SIG-M5 treated with dmso at 0.1 percent for 504 hours (cell line): Measurements from ENCODE around the gene BABAM1.
"Not testable (repeated sequence)": the region's sequence is repeated elsewhere in the genome, so short reads cannot be mapped to it uniquely, and the experiment has no call there.

Experiments used
- DNase-seq: peaks from one replicate; lab custom pipeline; 2025; ENCODE audit not compliant: unreplicated experiment; lab: John Stamatoyannopoulos, UW

BABAM1 gene

DNA sequence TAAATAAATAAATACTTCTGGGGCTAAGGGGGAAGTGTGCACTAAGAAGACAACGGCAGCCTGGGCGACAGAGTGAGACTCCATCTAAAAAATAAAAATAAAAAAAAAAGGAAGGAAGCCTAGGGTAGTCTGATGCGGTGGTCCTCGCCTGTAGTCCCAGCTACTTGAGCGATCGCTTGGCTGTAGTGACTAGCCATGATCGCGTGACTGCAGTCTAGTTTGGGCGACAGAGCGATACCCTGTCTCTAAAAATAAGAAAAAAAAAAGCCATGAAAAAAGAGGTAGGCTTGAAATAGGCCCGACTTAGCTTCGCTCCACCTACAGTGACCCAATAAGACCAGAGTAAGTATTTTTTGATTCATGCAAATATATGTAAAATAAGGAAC, 661 bp upstream of the BABAM1 start:
- DNase-seq, result no peak

DNA sequence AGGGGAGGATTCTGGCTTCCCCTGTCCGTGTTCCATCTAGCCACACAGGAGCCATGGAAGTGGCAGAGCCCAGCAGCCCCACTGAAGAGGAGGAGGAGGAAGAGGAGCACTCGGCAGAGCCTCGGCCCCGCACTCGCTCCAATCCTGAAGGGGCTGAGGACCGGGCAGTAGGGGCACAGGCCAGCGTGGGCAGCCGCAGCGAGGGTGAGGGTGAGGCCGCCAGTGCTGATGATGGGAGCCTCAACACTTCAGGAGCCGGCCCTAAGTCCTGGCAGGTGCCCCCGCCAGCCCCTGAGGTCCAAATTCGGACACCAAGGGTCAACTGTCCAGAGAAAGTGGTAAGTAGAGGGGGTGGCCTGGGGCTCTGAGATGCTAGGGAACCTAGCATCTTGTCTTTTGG, 1.5 kb downstream of the BABAM1 start:
- DNase-seq, result no peak

DNA sequence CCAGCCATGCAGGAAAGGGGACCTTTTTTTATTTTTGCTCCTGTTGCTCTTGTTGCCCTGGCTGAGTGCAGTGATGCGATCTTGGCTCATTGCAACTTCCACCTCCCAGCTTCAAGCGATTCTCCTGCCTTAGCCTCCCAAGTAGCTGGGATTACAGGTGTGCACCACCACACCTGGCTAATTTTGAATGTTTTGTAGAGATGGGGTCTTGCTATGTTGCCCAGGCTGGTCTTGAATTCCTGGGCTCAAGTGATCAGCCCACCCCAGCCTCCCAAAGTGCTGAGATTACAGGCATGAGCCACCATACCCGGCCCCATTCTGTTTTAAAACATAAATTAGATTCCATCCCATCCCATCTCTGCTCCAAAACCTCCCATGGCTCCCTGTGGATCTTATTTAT, 7.6 kb downstream of the BABAM1 start:
- DNase-seq, result not testable (repeated sequence)

DNA sequence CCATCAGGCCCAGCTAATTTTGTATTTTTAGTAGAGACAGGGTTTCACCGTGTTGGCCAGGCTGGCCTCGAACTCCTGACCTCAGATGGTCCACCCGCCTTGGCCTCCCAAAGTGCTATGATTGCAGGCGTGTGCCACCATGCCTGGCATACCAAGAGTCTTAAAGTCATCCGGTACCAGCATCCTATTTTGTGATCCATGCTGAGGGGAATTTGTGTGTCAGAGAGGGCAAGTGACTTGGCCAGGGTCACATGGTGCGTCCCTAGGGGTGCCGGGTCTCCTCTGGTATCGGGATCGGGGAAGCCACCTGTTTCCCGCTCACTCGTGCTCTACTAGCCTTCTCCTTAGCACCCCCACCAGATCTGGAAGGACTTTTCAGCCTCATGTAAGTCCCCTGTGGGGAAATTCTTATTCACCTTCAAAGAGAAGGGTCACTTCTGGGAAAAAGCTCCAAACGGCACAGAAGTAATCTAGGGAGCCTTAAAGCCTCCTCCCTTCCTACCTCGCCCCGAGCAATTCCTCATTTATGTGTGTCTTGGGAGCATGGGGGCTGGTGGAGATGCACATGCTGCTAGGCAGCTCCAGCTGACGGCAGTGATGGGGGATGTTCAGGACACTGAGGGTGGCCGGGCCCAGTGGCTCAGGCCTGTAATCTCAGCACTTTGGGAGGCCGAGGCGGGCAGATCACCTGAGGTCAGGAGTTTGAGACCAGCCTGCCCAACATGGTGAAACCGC, 8.4 kb downstream of the BABAM1 start:
- DNase-seq, result no peak

DNA sequence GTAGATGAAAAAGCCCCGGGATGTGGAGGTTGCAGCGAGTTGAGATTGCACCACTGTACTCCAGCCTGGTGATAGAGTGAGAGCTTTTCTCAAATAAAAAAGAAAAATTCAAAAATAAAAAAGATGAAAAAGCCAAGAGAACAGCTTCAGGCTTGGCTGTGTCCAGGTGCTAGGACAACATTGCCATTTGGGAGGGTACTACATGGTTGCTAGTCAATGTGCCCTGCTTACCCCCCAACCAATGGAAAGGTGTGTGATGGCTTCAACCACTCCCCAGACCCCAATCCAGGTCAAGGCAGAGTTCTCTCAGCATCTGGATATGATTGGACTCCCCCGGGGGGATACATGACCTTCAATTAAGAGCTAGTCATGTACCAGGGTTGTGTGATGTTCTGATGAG, 12.2 kb downstream of the BABAM1 start:
- no peak for DNase-seq

DNA sequence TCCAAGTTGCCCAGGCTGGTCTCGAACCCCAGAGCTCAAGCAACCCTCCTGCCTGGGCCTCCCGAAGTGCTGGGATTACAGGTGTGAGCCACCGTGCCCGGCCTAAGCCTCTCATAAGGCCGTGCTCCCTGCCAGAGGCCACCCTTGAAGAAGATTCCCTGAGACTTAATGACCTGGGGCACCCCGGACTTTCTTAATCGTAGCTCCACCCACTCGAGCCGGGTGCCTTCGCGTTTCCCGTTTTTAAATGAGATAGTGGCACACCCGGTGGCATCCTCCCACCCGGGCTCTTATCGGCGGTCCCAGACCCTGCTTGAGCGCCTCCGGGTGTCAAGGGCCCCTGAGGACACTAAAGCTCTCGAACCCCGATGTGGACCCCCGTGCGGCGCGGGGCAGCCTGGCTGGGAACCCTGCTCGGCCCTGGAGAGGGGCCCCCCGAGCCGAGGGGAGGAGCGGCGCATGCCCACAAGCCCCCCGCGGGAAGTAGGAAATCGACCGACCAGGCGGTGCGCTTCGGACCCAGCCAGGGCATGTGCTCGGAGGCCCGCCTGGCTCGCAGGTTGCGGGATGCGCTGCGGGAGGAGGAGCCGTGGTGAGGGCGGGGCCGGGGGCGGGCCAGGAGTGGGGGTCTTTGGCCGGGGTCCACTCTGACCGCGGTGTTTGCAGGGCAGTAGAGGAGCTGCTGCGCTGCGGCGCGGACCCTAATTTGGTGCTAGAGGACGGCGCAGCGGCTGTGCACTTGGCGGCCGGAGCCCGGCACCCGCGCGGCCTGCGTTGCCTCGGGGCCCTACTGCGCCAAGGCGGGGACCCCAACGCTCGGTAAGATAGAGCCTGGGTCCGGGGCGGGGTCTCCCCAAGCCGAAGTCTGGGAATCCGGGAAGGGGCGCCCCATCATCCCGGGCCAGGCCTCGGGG, 14.4 kb downstream of the BABAM1 start, which contains the start of gene ANKLE1:
Gene ANKLE1 (plus strand): TSS at position 511 of the 914 bp plus-strand sequence. CDS start 20 bp downstream, at position 531.
- DNase-seq, result peak; percentile 81

DNA sequence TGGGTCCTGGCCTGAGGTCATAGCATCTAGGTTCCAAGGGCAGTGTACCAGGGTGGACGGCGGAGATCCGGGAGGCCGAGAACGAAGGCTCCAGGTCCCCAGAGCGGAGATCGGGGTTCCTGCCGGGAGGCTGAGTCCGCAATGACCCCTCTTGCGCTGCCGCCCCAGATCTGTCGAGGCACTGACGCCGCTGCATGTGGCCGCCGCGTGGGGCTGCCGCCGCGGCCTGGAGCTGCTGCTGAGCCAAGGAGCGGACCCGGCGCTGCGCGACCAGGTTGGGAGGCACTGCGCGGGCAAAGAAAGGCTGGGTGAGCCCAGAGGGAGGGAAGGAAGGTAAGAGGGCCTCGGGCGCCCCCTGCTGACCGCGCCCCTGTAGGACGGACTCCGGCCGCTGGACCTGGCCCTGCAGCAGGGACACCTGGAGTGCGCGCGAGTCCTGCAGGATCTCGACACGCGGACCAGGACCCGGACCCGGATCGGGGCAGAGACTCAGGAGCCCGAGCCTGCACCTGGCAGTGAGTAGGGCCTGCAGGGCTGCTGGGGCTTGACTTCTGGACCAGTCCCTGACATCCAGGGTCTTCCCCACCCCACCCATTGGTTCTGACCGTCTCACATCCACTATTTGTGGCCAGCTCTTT, 15.4 kb downstream of the BABAM1 start:
- DNase-seq, result peak; percentile 74

DNA sequence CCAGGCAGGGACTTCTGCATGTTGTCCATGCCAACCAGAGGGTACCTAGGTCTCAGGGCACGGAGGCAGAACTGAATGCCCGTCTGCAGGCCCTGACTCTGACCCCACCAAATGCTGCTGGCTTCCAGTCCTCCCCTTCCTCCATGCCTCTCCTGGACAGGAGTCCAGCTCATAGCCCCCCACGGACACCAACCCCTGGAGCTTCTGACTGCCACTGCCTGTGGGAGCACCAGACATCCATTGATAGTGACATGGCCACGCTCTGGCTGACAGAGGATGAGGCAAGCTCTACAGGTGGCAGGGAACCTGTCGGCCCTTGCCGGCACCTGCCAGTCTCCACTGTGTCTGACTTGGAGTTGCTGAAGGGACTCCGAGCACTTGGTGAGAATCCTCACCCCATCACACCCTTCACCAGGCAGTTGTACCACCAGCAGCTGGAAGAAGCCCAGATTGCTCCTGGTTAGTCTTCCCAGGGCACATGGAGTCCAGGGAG, 16.3 kb downstream of the BABAM1 start:
- no peak for DNase-seq

DNA sequence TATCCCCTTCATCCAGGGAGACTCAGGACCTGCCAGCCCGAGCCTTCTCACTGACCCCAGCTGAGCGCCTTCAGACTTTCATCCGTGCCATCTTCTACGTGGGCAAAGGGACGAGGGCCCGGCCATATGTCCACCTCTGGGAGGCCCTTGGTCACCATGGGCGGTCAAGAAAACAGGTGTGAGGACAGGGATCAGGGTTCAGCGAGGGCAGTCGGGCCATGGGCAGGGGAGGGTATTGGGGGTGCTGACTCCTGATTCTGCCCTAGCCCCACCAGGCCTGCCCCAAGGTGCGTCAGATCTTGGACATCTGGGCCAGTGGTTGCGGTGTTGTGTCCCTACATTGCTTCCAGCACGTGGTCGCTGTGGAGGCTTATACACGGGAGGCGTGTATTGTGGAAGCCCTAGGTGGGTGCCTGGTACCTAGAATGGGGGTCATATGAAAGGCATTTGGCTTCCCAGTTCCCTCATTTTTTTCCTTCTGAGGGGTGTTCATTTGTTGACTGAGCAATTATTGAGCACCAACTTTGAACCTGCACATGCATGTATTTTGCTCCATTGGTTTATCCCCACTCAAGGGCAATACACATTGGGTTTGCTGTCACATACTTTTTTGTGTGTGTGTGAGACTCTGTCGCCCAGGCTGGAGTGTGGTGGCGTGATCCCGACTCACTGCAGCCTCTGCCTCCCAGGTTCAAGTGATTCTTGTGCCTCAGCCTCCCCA, 18.3 kb downstream of the BABAM1 start:
- no peak for DNase-seq

DNA sequence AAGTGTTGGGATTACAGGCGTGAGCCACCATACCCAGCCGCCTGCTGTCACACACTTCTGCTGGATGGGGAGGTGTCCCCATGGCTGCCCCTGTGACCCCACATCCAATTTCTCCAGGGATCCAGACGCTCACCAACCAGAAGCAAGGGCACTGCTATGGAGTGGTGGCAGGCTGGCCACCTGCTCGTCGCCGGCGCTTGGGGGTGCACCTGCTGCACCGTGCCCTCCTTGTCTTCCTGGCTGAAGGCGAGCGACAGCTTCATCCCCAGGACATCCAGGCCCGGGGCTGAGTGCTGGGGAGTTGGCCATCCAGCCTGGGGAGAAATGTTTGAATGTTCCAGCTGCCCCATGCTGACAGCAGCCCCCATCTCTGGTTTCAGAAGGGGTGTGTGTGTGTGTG, 19.0 kb downstream of the BABAM1 start:
- DNase-seq, result no peak

DNA sequence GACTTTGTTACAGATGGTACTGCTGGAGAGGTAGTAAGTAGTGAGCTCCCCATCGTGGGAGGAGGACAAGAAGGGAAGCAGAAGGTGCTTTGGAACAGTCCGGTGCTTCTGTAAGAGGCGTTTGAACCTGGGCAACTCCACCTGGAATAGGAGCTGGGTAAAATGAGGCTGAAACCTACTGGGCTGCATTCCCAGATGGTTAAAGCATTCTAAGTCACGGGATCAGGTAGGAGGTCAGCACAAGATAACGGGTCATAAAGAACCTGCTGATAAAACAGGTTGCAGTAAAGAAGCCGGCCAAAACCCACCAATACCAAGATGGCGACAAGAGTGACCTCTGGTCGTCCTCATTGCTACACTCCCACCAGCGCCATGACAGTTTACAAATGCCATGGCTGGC, 19.5 kb downstream of the BABAM1 start:
- no peak for DNase-seq

DNA sequence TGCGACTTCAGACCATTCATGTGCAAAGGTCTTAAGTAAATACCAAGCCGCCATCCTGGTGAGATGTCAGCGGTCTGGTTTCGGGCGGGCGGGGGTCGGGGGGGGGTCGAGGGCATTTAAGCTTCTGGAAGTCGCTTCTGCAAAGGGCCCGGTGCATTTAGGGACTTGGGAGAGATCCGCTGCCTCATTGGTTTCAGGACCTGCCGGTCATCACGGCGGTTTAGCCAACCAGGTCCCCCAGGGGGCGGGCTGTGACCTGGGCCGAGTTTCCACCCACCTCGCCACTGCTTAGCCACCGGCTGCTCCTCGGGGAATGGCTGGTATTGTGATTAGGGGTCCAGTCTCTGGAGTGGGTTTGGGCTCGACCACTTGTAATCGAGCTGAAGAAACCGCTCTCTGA, 22.2 kb downstream of the BABAM1 start:
- DNase-seq, result peak; percentile 38

DNA sequence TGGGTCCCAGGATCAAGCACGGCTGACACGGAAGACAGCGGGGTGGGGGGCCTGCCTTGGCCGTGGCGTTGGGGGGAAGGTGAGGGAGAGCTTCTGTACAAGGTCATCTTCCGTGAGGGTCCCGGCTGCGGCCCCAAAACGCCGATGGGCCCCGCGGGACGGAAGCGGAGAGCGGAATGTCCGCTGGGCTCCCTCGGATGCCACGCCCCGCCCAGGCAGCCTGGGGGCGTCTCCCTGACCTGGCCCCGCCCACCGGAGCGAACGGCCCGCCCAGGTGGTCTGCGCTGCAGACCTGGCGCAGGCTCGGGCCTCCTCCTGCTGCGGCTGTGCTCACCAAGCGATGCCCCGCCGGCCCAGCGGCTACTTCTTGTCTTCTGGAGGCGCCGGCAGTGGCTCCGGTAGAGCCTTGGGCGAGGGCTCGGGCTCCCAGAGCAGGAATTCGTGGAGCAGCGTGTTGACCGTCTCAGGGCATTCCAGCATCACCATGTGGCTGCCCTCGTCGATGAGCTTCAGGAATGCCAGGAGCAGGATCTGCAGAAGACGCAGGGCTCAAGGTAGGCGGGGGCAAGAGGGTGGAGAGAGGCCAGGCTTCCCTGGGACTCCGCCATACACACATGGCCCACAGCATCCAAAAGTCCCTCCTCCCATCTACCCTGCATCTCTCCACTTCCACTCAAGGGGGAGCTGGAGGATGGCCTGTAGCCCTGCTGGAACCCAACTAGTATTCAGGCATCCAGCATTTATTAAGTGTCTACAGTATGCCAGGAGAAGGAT, 25.2 kb downstream of the BABAM1 start:
- DNase-seq, result peak; percentile 88

DNA sequence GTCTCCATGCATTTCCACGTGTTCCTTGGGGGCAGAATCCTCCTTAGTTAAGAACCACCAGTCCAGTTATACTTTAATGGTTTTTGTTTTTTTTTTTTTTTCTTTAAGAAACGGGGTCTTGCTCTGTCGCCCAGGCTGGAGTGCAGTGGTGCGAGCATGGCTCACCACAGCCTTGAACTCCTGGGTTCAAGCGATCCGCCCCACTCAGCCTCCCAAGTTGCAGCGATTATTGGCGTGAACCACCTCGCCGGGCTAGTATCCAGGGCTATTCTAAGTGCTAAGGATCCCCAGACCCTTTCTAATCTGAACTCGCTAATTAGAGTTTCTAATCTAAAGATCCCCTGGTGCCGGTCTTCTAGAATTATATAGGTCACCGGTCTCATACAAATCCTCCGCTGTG, 26.4 kb downstream of the BABAM1 start:
- DNase-seq, result no peak

DNA sequence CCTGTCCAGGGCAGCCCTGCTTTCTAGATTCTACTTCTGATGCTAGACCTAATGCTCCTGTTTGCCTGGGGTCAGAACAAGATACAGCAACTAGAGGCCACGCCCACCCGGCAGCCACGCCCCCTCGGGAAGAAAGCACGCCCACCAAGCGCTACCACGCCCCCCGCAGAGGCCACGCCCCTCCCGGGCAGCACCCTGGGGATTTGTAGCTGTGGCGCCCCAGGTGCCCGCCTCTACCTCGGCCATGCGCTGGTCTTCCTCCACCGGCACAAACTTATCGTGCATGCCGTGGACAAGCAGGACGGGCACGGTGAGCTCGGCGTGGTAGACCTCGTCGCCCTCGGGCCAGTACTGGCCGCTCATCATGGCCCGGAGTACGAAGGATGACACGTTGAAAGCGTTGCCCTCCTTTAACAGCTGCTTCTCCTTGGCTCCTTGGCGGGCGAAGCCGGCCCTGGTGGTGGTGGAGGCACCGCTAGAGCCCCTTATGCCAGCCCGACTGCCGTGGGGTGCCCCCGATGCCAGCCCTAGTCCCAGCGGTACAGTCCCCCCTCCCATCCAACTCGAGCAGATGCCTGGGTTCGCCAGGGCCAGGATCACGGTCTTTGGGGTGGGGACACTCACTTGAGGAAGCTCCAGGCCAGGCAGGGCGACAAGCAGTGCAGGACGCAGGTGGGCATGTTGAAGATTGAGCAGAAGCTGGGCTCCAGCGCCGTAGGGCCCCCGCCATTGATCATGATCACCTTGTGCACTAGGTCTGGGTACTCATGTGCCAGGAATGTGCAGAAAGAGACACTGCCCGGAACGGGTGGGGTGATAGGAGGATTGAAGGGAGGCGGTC, 27.0 kb downstream of the BABAM1 start:
- DNase-seq, result no peak

DNA sequence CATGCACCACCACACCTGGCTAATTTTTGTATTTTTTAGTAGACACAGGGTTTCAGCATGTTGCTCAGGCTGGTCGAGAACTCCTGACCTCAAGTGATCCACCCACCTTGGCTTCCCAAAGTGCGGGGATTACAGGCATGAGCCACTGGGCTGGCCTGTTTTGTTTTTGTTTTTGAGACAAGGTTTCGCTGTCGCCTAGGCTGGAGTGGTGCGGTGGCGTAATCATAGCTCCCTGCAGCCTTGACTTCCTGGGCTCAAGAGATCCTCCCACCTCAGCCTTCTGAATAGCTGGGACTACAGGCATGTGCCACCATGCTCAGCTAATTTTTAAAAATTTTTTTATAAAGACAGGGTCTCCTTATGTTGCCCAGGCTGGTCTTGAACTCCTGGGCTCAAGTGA, 28.3 kb downstream of the BABAM1 start:
- not testable (repeated sequence) for DNase-seq

DNA sequence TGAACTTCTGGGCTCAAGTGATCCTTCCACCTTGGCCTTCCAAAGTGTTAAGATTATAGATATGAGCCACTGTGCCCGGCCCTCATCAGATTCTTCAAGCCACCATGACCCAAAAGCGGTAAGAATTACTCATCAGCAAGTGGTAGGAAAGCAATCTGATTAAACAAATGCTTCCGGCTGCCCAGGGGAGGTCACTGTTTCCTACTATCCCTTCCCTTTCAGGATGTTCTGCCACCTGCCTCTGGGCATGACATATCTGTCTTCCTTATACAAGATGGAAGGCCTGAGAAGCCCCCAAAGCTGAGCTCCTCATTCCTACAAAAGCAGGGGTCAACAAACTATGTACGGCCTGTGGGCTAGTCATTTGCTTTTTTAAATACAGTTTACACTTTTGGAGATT, 29.0 kb downstream of the BABAM1 start:
- no peak for DNase-seq

DNA sequence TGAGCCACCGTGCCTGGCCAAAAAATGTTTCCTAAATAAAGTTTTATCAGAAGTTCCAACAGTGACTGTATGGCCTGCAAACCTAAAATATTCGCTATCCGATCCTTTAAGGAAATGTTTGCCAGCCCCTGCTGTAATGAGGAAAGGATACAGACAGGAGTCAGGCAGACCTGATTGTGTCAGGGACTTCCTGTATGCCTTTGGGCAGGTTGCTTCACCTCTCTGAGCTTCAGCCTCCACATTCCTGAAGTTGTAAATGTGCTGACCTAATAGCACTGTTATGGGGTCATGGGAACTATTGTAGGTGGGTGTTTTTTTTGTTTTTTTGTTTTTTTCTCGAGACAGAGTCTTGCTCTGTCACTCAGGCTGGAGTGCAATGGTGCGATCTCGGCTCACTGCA, 29.7 kb downstream of the BABAM1 start:
- no peak for DNase-seq

DNA sequence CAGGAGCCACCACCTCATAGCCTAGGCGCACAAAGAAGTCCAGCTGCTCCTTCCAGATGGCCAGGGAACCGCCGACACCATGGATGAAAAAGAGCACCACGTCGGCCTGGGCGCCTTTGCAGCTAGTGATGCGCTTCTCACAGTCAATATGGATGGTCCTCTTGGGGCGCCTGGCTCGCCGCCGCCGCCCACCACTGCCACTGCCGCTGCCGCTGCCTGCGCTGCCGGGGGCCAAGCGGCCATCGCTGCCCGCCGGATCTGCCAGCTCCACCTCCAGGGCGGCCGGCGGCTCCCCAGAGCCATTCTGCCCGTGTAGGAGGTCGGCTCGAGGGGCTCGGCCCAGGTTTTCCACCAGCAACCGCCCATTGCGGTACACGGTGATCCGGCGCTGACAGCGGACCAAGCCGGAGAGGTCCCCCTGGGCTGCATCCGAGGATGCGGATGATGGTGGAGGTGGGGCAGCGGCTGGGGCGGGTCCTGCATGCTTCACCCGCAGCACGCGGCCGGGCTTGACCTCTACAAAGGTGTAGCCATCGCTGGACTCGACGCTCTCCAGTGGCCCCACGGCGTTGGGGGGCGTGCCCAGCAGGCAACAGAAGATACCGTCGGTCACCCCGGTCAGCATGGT, 33.9 kb downstream of the BABAM1 start:
- DNase-seq, result no peak
